WTC11 (cell line): ENCODE results near the gene WWOX. TPM values are rescaled to one million over a fixed set of nuclear protein-coding genes. Genes with fewer than 3 reads are reported as not detected.

ENCODE experiments used
- ATAC-seq: fragments of 200-7000 bp; cut with Tn5 transposase; 2 replicates; pipeline ENCODE4 v1.10.0; 2021; ENCODE audit warnings: mild to moderate bottlenecking, moderate library complexity
- CTCF ChIA-PET: fragments of 300-600 bp; sonication (Branson Sonifier 250); formaldehyde crosslinking; loops from one replicate; lab custom pipeline; 2021; ENCODE audit warnings: antibody characterized with exemption; lab: Charles Lee
- POLR2A ChIA-PET: fragments of 350-600 bp; sonication (Branson Sonifier 250); formaldehyde crosslinking; loops from one replicate; lab custom pipeline; 2021; ENCODE audit warnings: antibody characterized with exemption; lab: Charles Lee
- DNase-seq: peaks from one replicate; pipeline ENCODE4 v3.0.0; 2021; ENCODE audit warnings: low spot score
- H3K27ac Mint-ChIP-seq: 2 replicates; pipeline ENCODE4 v1.8.0; 2021; ENCODE audit warnings: mixed read lengths
- H3K27me3 Mint-ChIP-seq: 2 replicates; pipeline ENCODE4 v1.8.0; 2021; ENCODE audit warnings: low read depth, mild to moderate bottlenecking, moderate library complexity, mixed read lengths
- H3K36me3 Mint-ChIP-seq: 2 replicates; pipeline ENCODE4 v1.8.0; 2021; ENCODE audit warnings: mixed read lengths
- H3K4me1 Mint-ChIP-seq: 2 replicates; pipeline ENCODE4 v1.8.0; 2022; ENCODE audit warnings: mixed read lengths
- H3K4me3 Mint-ChIP-seq: 2 replicates; pipeline ENCODE4 v1.8.0; 2021; ENCODE audit warnings: mild to moderate bottlenecking, moderate library complexity, mixed read lengths
- H3K9me3 Mint-ChIP-seq: 2 replicates; pipeline ENCODE4 v1.8.0; 2021; ENCODE audit warnings: mixed read lengths
- CREB1 ChIP-seq: sonication (generic); formaldehyde crosslinking; IDR thresholded peaks from 2 replicates; pipeline ENCODE4 v1.8.0; 2023; ENCODE audit warnings: mild to moderate bottlenecking, missing genetic modification reagents
- ETV6 ChIP-seq: sonication (generic); formaldehyde crosslinking; IDR thresholded peaks from 2 replicates; pipeline ENCODE4 v1.8.1; 2022; ENCODE audit warnings: mild to moderate bottlenecking, missing genetic modification reagents
- GTF2I ChIP-seq: fragments of 250-450 bp; sonication (Bioruptor Pico); conservative IDR thresholded peaks from 2 replicates; pipeline ENCODE4 v1.4.0; 2021; ENCODE audit warnings: mild to moderate bottlenecking
- NFE2L1 ChIP-seq: sonication (generic); formaldehyde crosslinking; IDR thresholded peaks from 2 replicates; pipeline ENCODE4 v1.8.1; 2023; ENCODE audit warnings: missing genetic modification reagents
- NR1H2 ChIP-seq: sonication (generic); formaldehyde crosslinking; IDR thresholded peaks from 2 replicates; pipeline ENCODE4 v1.9.0; 2021; ENCODE audit warnings: mild to moderate bottlenecking, moderate library complexity, missing genetic modification reagents
- NR3C1 ChIP-seq: sonication (generic); formaldehyde crosslinking; conservative IDR thresholded peaks from 2 replicates; pipeline ENCODE4 v1.8.1; 2023; ENCODE audit warnings: low read depth, mild to moderate bottlenecking, missing genetic modification reagents
- RORB ChIP-seq: fragments of 250-450 bp; sonication (Bioruptor Pico); IDR thresholded peaks from 2 replicates; pipeline ENCODE4 v1.9.0; 2021; ENCODE audit warnings: mild to moderate bottlenecking
- TP53 ChIP-seq: sonication (generic); formaldehyde crosslinking; IDR thresholded peaks from 2 replicates; pipeline ENCODE4 v1.8.1; 2023; ENCODE audit warnings: mild to moderate bottlenecking, missing genetic modification reagents
- ZNF121 ChIP-seq: sonication (generic); formaldehyde crosslinking; IDR thresholded peaks from 2 replicates; pipeline ENCODE4 v1.8.0; 2023; ENCODE audit warnings: missing genetic modification reagents
- ZNF396 ChIP-seq: fragments of 250-450 bp; sonication (Bioruptor Pico); IDR thresholded peaks from 2 replicates; pipeline ENCODE4 v1.8.0; 2021; ENCODE audit warnings: mild to moderate bottlenecking, moderate library complexity, borderline replicate concordance
- ZNF416 ChIP-seq: fragments of 250-450 bp; sonication (Bioruptor Pico); IDR thresholded peaks from 2 replicates; pipeline ENCODE4 v1.9.0; 2021; ENCODE audit warnings: mild to moderate bottlenecking, inconsistent platforms
- ZNF423 ChIP-seq: fragments of 250-450 bp; sonication (Bioruptor Pico); IDR thresholded peaks from 2 replicates; pipeline ENCODE4 v2.1.2; 2022; ENCODE audit warnings: mild to moderate bottlenecking, moderate library complexity
- ZNF671 ChIP-seq: fragments of 250-450 bp; sonication (Bioruptor Pico); IDR thresholded peaks from 2 replicates; pipeline ENCODE4 v1.8.0; 2021; ENCODE audit warnings: mild to moderate bottlenecking
- total RNA-seq: library from RNA; stranded (reverse); gene quantifications from 3 replicates; pipeline ENCODE4 v1.2.3, GENCODE V29; 2021
- TF ChIP-seq, protein P1 (sequence below): sonication (generic); formaldehyde crosslinking; IDR thresholded peaks from 2 replicates; pipeline ENCODE4 v1.8.0; 2022; ENCODE audit warnings: mild to moderate bottlenecking, missing genetic modification reagents
- TF ChIP-seq, protein P2 (sequence below): sonication (generic); formaldehyde crosslinking; IDR thresholded peaks from 2 replicates; pipeline ENCODE4 v1.8.1; 2023; ENCODE audit warnings: mild to moderate bottlenecking, missing genetic modification reagents, borderline replicate concordance
- TF ChIP-seq, protein P3 (sequence below): fragments of 250-450 bp; sonication (Bioruptor Pico); IDR thresholded peaks from 2 replicates; pipeline ENCODE4 v1.9.0; 2021; ENCODE audit warnings: mild to moderate bottlenecking
- TF ChIP-seq, protein P4 (sequence below): sonication (generic); formaldehyde crosslinking; IDR thresholded peaks from 2 replicates; pipeline ENCODE4 v1.8.1; 2023; ENCODE audit warnings: mild to moderate bottlenecking, missing genetic modification reagents, moderate library complexity
- TF ChIP-seq, protein P5 (sequence below): sonication (generic); formaldehyde crosslinking; IDR thresholded peaks from 2 replicates; pipeline ENCODE4 v1.8.1; 2022; ENCODE audit warnings: low read depth, mild to moderate bottlenecking, moderate library complexity, missing genetic modification reagents, borderline replicate concordance
- TF ChIP-seq, protein P6 (sequence below): fragments of 250-450 bp; sonication (Bioruptor Pico); IDR thresholded peaks from 2 replicates; pipeline ENCODE4 v1.9.0; 2021; ENCODE audit warnings: moderate library complexity, mild to moderate bottlenecking, inconsistent platforms, borderline replicate concordance
- TF ChIP-seq, protein P7 (sequence below): sonication (generic); formaldehyde crosslinking; IDR thresholded peaks from 2 replicates; pipeline ENCODE4 v1.8.1; 2022; ENCODE audit warnings: mild to moderate bottlenecking, moderate library complexity, missing genetic modification reagents
- TF ChIP-seq, protein P8 (sequence below): sonication (generic); formaldehyde crosslinking; conservative IDR thresholded peaks from 2 replicates; pipeline ENCODE4 v1.8.1; 2023; ENCODE audit warnings: mild to moderate bottlenecking, low read depth, missing genetic modification reagents, moderate library complexity

Gene WWOX
- total RNA-seq, 1 experiment from 2014 or later, result 15.7 TPM

DNA sequence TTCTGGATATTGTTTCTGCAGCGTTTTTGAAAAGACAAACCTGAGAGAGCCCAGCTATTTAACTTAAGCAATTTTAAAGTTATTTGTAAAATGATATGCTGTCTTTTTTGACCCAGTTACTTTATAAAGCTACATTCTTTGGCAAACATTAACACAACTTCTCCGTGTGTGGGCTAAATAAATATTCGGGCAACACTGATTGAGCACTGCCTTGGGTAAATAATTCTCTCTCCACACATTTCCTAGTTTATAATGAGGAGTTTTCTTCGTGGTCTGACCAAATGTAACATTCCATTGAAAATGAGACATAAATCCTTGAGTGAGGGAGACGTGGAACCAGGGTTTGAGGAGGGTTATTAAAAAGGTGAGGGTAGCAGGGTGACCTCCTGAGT, 142.8 kb downstream of the WWOX start (continued):
- TF ChIP-seq GTF2I (CRISPR knock-in tag) (no peak), CREB1 (CRISPR knock-in tag) (no peak), NFE2L1 (CRISPR knock-in tag) (no peak), ZNF671 (no peak), NR1H2 (no peak)
- TF ChIP-seq, protein P1, sequence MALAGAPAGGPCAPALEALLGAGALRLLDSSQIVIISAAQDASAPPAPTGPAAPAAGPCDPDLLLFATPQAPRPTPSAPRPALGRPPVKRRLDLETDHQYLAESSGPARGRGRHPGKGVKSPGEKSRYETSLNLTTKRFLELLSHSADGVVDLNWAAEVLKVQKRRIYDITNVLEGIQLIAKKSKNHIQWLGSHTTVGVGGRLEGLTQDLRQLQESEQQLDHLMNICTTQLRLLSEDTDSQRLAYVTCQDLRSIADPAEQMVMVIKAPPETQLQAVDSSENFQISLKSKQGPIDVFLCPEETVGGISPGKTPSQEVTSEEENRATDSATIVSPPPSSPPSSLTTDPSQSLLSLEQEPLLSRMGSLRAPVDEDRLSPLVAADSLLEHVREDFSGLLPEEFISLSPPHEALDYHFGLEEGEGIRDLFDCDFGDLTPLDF (CRISPR knock-in tag), result no peak

DNA sequence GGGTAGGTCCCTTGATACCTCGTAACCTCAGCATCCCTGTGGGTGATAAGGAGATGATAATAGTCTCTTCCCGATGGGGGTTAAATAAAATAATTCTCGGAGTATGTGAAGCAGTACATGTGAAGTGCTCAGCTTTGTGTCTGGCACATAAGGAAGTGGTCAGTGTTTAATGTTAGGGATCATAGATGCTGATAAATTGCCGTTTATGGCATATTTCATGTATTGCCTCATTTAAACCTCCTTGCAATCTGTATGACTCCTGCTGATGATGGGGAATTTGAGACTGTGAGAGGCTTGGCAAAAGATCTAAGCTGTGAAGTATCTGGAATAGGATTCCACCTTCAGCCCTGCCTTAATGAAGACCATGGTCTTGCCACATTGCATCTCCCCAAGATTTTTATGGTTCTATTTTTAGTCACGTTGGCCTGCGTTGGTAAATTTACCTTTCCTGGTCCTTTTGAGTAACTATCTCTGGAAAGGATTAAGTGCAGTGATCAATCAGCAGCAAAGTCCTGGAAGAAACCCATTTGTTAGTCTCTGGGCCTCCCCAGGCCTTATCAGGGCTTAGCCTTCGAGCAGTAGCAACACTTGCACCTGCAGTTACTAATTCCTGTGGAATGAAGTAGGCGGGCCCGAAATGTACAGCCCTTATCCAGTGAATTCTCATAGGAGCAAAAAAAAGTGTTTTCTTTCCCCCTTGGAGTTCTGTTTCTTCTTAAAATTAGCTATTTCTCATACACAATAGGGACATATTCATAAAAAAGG, 144.9 kb downstream of the WWOX start:
- DNase-seq (no peak), ATAC-seq (no peak)
- TF ChIP-seq ZNF423 (no peak), ZNF396 (CRISPR knock-in tag) (no peak), TP53 (CRISPR knock-in tag) (no peak), ETV6 (CRISPR knock-in tag) (no peak), RORB (CRISPR knock-in tag) (no peak), ZNF416 (no peak), ZNF121 (CRISPR knock-in tag) (no peak), NR3C1 (CRISPR knock-in tag) (no peak), GTF2I (CRISPR knock-in tag) (no peak)
- TF ChIP-seq, protein P2, sequence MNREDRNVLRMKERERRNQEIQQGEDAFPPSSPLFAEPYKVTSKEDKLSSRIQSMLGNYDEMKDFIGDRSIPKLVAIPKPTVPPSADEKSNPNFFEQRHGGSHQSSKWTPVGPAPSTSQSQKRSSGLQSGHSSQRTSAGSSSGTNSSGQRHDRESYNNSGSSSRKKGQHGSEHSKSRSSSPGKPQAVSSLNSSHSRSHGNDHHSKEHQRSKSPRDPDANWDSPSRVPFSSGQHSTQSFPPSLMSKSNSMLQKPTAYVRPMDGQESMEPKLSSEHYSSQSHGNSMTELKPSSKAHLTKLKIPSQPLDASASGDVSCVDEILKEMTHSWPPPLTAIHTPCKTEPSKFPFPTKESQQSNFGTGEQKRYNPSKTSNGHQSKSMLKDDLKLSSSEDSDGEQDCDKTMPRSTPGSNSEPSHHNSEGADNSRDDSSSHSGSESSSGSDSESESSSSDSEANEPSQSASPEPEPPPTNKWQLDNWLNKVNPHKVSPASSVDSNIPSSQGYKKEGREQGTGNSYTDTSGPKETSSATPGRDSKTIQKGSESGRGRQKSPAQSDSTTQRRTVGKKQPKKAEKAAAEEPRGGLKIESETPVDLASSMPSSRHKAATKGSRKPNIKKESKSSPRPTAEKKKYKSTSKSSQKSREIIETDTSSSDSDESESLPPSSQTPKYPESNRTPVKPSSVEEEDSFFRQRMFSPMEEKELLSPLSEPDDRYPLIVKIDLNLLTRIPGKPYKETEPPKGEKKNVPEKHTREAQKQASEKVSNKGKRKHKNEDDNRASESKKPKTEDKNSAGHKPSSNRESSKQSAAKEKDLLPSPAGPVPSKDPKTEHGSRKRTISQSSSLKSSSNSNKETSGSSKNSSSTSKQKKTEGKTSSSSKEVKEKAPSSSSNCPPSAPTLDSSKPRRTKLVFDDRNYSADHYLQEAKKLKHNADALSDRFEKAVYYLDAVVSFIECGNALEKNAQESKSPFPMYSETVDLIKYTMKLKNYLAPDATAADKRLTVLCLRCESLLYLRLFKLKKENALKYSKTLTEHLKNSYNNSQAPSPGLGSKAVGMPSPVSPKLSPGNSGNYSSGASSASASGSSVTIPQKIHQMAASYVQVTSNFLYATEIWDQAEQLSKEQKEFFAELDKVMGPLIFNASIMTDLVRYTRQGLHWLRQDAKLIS (CRISPR knock-in tag), result no peak
- TF ChIP-seq, protein P3, sequence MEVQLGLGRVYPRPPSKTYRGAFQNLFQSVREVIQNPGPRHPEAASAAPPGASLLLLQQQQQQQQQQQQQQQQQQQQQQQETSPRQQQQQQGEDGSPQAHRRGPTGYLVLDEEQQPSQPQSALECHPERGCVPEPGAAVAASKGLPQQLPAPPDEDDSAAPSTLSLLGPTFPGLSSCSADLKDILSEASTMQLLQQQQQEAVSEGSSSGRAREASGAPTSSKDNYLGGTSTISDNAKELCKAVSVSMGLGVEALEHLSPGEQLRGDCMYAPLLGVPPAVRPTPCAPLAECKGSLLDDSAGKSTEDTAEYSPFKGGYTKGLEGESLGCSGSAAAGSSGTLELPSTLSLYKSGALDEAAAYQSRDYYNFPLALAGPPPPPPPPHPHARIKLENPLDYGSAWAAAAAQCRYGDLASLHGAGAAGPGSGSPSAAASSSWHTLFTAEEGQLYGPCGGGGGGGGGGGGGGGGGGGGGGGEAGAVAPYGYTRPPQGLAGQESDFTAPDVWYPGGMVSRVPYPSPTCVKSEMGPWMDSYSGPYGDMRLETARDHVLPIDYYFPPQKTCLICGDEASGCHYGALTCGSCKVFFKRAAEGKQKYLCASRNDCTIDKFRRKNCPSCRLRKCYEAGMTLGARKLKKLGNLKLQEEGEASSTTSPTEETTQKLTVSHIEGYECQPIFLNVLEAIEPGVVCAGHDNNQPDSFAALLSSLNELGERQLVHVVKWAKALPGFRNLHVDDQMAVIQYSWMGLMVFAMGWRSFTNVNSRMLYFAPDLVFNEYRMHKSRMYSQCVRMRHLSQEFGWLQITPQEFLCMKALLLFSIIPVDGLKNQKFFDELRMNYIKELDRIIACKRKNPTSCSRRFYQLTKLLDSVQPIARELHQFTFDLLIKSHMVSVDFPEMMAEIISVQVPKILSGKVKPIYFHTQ (CRISPR knock-in tag), result no peak
- TF ChIP-seq, protein P4, sequence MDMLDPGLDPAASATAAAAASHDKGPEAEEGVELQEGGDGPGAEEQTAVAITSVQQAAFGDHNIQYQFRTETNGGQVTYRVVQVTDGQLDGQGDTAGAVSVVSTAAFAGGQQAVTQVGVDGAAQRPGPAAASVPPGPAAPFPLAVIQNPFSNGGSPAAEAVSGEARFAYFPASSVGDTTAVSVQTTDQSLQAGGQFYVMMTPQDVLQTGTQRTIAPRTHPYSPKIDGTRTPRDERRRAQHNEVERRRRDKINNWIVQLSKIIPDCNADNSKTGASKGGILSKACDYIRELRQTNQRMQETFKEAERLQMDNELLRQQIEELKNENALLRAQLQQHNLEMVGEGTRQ, result no peak
- TF ChIP-seq, protein P5, sequence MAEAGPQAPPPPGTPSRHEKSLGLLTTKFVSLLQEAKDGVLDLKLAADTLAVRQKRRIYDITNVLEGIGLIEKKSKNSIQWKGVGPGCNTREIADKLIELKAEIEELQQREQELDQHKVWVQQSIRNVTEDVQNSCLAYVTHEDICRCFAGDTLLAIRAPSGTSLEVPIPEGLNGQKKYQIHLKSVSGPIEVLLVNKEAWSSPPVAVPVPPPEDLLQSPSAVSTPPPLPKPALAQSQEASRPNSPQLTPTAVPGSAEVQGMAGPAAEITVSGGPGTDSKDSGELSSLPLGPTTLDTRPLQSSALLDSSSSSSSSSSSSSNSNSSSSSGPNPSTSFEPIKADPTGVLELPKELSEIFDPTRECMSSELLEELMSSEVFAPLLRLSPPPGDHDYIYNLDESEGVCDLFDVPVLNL, result no peak
- TF ChIP-seq, protein P6, sequence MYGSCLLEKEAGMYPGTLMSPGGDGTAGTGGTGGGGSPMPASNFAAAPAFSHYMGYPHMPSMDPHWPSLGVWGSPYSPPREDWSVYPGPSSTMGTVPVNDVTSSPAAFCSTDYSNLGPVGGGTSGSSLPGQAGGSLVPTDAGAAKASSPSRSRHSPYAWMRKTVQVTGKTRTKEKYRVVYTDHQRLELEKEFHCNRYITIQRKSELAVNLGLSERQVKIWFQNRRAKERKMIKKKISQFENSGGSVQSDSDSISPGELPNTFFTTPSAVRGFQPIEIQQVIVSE (CRISPR knock-in tag), result no peak
- TF ChIP-seq, protein P7, sequence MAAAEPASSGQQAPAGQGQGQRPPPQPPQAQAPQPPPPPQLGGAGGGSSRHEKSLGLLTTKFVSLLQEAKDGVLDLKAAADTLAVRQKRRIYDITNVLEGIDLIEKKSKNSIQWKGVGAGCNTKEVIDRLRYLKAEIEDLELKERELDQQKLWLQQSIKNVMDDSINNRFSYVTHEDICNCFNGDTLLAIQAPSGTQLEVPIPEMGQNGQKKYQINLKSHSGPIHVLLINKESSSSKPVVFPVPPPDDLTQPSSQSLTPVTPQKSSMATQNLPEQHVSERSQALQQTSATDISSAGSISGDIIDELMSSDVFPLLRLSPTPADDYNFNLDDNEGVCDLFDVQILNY, result no peak
- TF ChIP-seq, protein P8, sequence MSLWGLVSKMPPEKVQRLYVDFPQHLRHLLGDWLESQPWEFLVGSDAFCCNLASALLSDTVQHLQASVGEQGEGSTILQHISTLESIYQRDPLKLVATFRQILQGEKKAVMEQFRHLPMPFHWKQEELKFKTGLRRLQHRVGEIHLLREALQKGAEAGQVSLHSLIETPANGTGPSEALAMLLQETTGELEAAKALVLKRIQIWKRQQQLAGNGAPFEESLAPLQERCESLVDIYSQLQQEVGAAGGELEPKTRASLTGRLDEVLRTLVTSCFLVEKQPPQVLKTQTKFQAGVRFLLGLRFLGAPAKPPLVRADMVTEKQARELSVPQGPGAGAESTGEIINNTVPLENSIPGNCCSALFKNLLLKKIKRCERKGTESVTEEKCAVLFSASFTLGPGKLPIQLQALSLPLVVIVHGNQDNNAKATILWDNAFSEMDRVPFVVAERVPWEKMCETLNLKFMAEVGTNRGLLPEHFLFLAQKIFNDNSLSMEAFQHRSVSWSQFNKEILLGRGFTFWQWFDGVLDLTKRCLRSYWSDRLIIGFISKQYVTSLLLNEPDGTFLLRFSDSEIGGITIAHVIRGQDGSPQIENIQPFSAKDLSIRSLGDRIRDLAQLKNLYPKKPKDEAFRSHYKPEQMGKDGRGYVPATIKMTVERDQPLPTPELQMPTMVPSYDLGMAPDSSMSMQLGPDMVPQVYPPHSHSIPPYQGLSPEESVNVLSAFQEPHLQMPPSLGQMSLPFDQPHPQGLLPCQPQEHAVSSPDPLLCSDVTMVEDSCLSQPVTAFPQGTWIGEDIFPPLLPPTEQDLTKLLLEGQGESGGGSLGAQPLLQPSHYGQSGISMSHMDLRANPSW (CRISPR knock-in tag), result no peak
- Mint-ChIP-seq H3K27me3 (no peaks in the 10 kb centered on the region; the same call in 1 of the 2 replicates), H3K4me1 (peaks cover 7% of the 10 kb centered on the region), H3K4me3 (no peak overlapping the region), H3K9me3 (no peaks in the 10 kb centered on the region; the same call in 1 of the 2 replicates), H3K27ac (no peak overlapping the region), H3K36me3 (no peaks in the 10 kb centered on the region)
- ChIA-PET POLR2A (no interaction called here), CTCF (no interaction called here)
